Omental fat pad (tissue), 4 donors: Measurements from ENCODE around the gene ANKS1B. TPM values are rescaled to one million over a fixed set of nuclear protein-coding genes. Genes with fewer than 3 reads are reported as not detected.

Source experiments
- ATAC-seq: fragments of 150-250 bp; one replicate; pipeline ENCODE4 v1.9.1; 2016; ENCODE audit warnings: mild to moderate bottlenecking, moderate library complexity; ENCODE audit not compliant: low FRiP score
- DNase-seq: peaks from one replicate; pipeline ENCODE4 v3.0.0-alpha.2; 2019; ENCODE audit warnings: low spot score
- total RNA-seq, 4 donors: library from RNA; depleted of rRNA; stranded (reverse); fragments of >200 nt; gene quantifications; one replicate each; pipeline ENCODE4 v1.1.0, GENCODE V29; 2016
- TF ChIP-seq, protein P1 (sequence below), 3 donors: fragments of 450-650 bp; IDR thresholded peaks; one replicate each; pipeline ENCODE4 v1.5.1; 2016 to 2017; ENCODE audit warnings: antibody characterized with exemption in 3 of 3, mild to moderate bottlenecking in 3 of 3, moderate library complexity in 2 of 3

Gene ANKS1B
- total RNA-seq, 4 donors from 2014 or later = 5.5 to 26.4 (median 7.6) TPM

DNA sequence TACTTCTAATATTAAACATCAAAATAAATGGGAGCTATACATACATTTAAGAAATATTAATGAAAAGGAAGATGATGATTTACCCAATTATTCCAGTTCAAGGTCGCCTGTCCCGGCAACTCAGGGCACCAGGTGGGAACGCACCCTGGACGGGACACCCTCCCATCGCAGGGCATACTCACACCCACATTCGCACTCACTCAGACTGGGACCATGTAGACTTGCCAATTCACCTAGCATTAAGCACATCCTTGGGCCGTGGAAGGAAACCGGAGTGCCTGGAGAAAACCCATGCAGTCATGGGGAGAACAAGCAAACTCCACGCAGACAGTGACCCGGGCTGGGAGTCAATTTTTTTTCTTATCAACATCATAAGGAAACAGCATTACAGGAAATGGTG is 864.8 kb downstream of the ANKS1B start:
- DNase-seq (no peak), ATAC-seq (no peak)
- TF ChIP-seq, protein P1, sequence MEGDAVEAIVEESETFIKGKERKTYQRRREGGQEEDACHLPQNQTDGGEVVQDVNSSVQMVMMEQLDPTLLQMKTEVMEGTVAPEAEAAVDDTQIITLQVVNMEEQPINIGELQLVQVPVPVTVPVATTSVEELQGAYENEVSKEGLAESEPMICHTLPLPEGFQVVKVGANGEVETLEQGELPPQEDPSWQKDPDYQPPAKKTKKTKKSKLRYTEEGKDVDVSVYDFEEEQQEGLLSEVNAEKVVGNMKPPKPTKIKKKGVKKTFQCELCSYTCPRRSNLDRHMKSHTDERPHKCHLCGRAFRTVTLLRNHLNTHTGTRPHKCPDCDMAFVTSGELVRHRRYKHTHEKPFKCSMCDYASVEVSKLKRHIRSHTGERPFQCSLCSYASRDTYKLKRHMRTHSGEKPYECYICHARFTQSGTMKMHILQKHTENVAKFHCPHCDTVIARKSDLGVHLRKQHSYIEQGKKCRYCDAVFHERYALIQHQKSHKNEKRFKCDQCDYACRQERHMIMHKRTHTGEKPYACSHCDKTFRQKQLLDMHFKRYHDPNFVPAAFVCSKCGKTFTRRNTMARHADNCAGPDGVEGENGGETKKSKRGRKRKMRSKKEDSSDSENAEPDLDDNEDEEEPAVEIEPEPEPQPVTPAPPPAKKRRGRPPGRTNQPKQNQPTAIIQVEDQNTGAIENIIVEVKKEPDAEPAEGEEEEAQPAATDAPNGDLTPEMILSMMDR (IDR thresholded peaks at IDR 0.05) = no peak

DNA sequence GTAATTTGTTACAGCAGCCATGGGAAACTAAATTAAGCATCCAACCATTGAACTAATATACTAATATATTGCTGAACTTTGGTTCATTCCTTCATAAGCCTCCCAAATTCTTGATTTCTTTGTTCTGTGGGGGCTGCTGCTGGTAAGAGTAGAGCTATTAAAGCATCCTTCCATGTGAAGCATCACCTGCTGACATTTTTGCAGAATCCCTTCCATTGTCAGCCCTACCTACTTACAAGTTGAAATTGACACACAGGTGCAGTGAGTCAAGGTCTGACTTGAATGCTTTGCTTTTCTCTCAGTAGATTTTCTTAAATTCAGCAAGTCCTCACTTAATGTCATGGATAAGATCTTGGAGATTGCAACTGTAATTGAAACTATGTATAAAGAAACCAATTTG is 865.3 kb downstream of the ANKS1B start:
- TF ChIP-seq, protein P1 (IDR thresholded peaks at IDR 0.05) = no peak
- DNase-seq (no peak), ATAC-seq (no peak)

DNA sequence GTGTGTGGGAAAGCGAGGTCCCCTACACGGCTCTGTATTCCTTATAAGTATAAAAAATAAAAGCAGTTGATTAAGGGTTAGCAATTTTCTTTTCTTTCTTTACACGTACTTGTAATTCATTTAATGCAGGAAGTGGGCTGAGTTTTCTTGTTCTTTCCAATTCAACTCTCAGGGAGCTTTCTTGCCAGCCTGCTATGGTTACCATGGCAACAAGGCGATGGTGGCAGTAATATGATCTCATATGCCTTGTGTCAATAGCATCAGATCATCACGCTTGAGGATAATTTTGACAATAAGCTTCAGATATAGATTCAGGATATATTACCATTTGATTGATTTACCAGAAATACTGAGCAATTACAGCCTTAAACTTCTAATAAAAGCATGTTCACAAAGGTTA is 873.1 kb downstream of the ANKS1B start:
- ATAC-seq = no peak
- TF ChIP-seq, protein P1 (IDR thresholded peaks at IDR 0.05) = no peak
- DNase-seq = no peak

DNA sequence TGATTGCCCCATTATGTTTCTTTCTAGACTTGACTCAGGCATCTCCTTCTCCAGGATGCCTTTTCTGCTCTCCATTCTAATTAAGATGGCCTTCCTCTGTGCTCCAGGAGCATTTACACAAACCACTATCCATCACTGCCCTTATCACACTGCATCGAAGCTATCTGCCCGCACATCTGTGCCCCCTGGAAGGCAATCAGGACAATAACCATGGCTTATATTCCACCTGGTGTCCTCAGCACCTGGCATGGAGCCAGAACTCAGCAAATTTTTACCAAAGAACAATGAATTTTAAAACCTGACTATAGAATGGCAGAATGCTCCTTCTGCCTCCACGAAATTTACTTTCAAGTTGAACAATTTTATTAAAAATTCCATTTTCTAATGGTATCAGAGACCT is 873.9 kb downstream of the ANKS1B start:
- DNase-seq = no peak
- no peak for ATAC-seq
- TF ChIP-seq, protein P1 (IDR thresholded peaks at IDR 0.05) = no peak

DNA sequence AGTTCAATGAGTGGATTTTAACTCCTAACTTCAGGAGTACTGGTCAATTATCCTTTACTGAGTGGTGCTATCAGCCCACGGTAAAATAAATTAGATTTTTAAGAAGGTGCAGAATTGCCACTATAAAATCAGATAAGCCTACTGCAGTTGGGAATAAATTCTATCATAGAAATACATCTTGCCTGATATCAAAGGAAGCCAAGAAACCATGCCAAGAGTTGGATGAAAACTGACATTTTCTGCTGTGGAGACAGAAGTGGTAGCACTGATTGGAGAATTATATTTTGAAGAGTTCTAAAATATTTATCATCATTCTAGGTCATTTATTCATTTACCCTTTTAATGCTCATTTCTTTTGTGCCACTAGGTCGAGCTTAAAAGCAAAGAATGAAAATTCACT is 874.5 kb downstream of the ANKS1B start:
- DNase-seq (no peak), ATAC-seq (no peak)

DNA sequence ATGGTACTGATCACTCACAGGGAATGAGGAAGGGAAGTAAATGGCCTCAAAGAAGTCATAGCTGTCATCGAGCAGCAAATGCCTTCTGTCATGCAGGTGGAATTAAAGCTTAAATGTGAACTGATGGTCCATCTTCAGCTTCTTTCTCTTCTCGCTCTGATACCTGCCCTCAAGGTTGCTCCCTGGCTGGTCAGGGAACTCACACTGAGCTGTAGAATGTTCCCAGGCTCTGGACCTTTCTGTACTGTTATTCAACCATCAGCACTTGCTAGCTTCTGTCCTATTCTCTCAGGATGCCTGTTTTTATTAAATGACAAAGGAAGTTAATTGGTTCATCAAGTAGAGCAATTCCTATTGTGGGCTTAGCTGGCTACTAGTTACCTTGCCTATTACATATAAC is 875.8 kb downstream of the ANKS1B start:
- TF ChIP-seq, protein P1 (IDR thresholded peaks at IDR 0.05) = no peak
- ATAC-seq (no peak), DNase-seq (no peak)

More for the DNA sequence above, 874.5 kb downstream of the ANKS1B start:
- TF ChIP-seq, protein P1 (IDR thresholded peaks at IDR 0.05) = no peak

DNA sequence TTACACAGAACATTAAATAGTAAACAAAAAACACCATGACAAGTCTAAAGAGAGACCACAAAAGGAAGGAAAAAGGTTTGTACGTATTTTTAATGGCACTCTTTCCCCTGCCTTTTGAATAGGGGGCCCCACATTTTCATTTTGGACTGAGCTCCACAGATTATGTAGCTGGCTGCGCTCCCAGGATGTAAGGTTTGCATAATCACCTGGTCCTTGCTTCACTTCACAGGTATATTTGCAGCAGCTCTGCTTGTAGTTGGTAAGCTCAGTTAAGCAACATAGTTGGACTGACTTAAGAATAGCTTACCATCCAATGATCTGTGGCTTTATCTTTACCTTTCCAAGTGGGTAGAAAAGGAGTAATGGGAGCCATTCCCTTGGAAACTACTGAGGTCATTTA is 885.0 kb downstream of the ANKS1B start:
- DNase-seq = no peak
- ATAC-seq = no peak
- TF ChIP-seq, protein P1 (IDR thresholded peaks at IDR 0.05) = no peak
